Stimulated activated CD4-positive, alpha-beta T cell treated with anti-CD3 and anti-CD28 coated beads, Interleukin-12 subunit alpha, Interleukin-12 subunit beta, amount 100 ng/mL, for 4 hours (primary cell): ENCODE measurements around the gene MNT.

ENCODE experiments used
- DNase-seq: peaks from one replicate; pipeline ENCODE4 v3.0.0-alpha.2; 2020

Gene MNT

GRCh38 chr17:2415081-2415480 is 14.2 kb upstream of the MNT start:
- DNase-seq, result no peak

- DNase-seq, result no peak
These were observed 13.7 kb upstream of the MNT start for GRCh38 chr17:2414446-2415064.

GRCh38 chr17:2412561-2413021 is 11.7 kb upstream of the MNT start:
- DNase-seq, result no peak

GRCh38 chr17:2410951-2411350 is 10.1 kb upstream of the MNT start:
- no peak for DNase-seq

GRCh38 chr17:2406903-2407790 is 6.3 kb upstream of the MNT start:
- DNase-seq, result no peak

- no peak for DNase-seq
These were observed 5.5 kb upstream of the MNT start for GRCh38 chr17:2406271-2406902.

- no peak for DNase-seq
These were observed 4.5 kb upstream of the MNT start for GRCh38 chr17:2405247-2405926.

GRCh38 chr17:2403044-2403443 is 2.2 kb upstream of the MNT start:
- DNase-seq, result no peak

GRCh38 chr17:2402544-2402943 is 1.7 kb upstream of the MNT start:
- no peak for DNase-seq

- DNase-seq, result peak; percentile 99
These were observed 764 bp upstream of the MNT start for GRCh38 chr17:2401426-2402221.

- DNase-seq, result peak; percentile 50
These were observed 390 bp downstream of the MNT start for GRCh38 chr17:2400474-2400866.

- DNase-seq, result peak; percentile 94
These were observed 1.0 kb downstream of the MNT start for GRCh38 chr17:2399572-2400473.

GRCh38 chr17:2398655-2399571 is 1.9 kb downstream of the MNT start:
- peak; percentile 57 for DNase-seq

GRCh38 chr17:2398182-2398581 is 2.7 kb downstream of the MNT start:
- no peak for DNase-seq

- no peak for DNase-seq
These were observed 3.4 kb downstream of the MNT start for GRCh38 chr17:2397247-2398171.

- DNase-seq, result peak; percentile 34
These were observed 4.2 kb downstream of the MNT start for GRCh38 chr17:2396568-2397246.

GRCh38 chr17:2396192-2396567 is 4.7 kb downstream of the MNT start:
- no peak for DNase-seq
